ENCODE results near the gene ARHGEF1.

Gene ARHGEF1

DNA sequence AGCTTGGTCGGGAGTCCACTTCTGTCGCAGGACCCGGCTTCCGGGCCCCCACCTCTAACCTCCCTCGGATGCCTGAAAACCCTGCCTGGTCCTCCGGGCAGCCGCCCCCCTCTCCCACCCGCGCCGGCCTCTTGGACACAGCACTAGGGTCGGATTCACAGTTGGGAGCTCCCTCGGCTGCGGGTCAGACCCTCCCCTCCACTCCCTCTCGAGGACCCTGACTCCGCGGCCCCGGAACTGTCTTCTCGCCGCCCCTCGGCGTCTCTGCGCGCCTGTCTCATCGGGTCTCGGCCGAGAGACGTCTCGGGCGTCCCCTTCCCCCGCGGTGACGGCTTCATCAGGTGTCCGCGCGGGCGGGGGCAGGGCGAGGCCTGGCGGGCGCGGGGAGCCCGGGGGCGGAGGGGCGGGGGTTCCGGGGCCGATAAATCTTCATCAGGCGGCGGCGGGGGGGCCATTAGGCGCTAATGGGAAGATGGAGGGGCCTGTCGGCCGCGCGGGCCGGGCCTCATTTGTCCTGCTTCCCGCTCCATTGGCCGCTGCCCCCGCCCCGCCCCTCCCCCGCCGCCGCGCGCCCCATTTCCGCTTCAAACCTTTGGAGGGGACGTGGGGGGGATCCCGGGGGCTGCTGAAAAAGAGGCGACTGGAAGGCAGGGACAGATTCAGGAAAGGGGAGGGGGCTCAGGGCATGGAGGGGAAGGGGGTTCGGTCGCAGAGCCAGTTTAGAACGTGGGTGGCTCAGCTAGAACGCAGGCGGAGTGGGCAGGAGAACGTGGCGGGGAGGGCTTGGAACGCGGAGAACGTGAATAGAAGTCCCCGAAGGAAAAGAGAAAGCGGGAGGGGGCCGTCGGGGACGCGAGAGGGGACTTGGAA lies 57.1 kb downstream of the ARHGEF1 start (continued):
- TF ChIP-seq, protein P1, sequence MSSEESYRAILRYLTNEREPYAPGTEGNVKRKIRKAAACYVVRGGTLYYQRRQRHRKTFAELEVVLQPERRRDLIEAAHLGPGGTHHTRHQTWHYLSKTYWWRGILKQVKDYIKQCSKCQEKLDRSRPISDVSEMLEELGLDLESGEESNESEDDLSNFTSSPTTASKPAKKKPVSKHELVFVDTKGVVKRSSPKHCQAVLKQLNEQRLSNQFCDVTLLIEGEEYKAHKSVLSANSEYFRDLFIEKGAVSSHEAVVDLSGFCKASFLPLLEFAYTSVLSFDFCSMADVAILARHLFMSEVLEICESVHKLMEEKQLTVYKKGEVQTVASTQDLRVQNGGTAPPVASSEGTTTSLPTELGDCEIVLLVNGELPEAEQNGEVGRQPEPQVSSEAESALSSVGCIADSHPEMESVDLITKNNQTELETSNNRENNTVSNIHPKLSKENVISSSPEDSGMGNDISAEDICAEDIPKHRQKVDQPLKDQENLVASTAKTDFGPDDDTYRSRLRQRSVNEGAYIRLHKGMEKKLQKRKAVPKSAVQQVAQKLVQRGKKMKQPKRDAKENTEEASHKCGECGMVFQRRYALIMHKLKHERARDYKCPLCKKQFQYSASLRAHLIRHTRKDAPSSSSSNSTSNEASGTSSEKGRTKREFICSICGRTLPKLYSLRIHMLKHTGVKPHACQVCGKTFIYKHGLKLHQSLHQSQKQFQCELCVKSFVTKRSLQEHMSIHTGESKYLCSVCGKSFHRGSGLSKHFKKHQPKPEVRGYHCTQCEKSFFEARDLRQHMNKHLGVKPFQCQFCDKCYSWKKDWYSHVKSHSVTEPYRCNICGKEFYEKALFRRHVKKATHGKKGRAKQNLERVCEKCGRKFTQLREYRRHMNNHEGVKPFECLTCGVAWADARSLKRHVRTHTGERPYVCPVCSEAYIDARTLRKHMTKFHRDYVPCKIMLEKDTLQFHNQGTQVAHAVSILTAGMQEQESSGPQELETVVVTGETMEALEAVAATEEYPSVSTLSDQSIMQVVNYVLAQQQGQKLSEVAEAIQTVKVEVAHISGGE (tag by site-specific recombination; conservative IDR thresholded peaks at IDR 0.05; ENCODE audit: low read depth): 0 out of 2 replicates have a peak, but pooled peaks have one; percentile 14
- TF ChIP-seq, protein P2, sequence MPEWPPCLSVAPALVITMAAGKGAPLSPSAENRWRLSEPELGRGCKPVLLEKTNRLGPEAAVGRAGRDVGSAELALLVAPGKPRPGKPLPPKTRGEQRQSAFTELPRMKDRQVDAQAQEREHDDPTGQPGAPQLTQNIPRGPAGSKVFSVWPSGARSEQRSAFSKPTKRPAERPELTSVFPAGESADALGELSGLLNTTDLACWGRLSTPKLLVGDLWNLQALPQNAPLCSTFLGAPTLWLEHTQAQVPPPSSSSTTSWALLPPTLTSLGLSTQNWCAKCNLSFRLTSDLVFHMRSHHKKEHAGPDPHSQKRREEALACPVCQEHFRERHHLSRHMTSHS (tag by site-specific recombination; IDR thresholded peaks at IDR 0.05): no peak
- TF ChIP-seq ZNF555 (tag by site-specific recombination; conservative IDR thresholded peaks at IDR 0.05) (no peak), ZSCAN30 (tag by site-specific recombination; IDR thresholded peaks at IDR 0.05) (no peak), ZNF366 (tag by site-specific recombination; conservative IDR thresholded peaks at IDR 0.05) (peak; percentile 77), ZFP41 (tag by site-specific recombination; IDR thresholded peaks at IDR 0.05; ENCODE audit: borderline replicate concordance) (no peak), MZF1 (tag by site-specific recombination; IDR thresholded peaks at IDR 0.05; ENCODE audit: borderline replicate concordance) (peak; percentile 45; the same call in 1 of the 2 replicates), KLF8 (tag by site-specific recombination; IDR thresholded peaks at IDR 0.05) (peak; percentile 77), FEZF1 (tag by site-specific recombination; IDR thresholded peaks at IDR 0.05) (no peak), MEIS1 (CRISPR knock-in tag; IDR thresholded peaks at IDR 0.05; ENCODE audit: borderline replicate concordance) (no peak), ZSCAN23 (tag by site-specific recombination; IDR thresholded peaks at IDR 0.05) (no peak), GFI1B (tag by site-specific recombination; IDR thresholded peaks at IDR 0.05) (no peak), ZNF155 (tag by site-specific recombination; IDR thresholded peaks at IDR 0.05) (no peak), ZXDB (tag by site-specific recombination; IDR thresholded peaks at IDR 0.05) (no peak; the same call in 1 of the 2 replicates), ZNF23 (tag by site-specific recombination; IDR thresholded peaks at IDR 0.05; ENCODE audit: borderline replicate concordance) (no peak), ZNF600 (tag by site-specific recombination; IDR thresholded peaks at IDR 0.05) (peak; percentile 19; the same call in 1 of the 2 replicates), ZNF514 (tag by site-specific recombination; IDR thresholded peaks at IDR 0.05) (no peak), HOXA7 (CRISPR knock-in tag; IDR thresholded peaks at IDR 0.05; ENCODE audit: borderline replicate concordance) (no peak)
- TF ChIP-seq, protein P3, sequence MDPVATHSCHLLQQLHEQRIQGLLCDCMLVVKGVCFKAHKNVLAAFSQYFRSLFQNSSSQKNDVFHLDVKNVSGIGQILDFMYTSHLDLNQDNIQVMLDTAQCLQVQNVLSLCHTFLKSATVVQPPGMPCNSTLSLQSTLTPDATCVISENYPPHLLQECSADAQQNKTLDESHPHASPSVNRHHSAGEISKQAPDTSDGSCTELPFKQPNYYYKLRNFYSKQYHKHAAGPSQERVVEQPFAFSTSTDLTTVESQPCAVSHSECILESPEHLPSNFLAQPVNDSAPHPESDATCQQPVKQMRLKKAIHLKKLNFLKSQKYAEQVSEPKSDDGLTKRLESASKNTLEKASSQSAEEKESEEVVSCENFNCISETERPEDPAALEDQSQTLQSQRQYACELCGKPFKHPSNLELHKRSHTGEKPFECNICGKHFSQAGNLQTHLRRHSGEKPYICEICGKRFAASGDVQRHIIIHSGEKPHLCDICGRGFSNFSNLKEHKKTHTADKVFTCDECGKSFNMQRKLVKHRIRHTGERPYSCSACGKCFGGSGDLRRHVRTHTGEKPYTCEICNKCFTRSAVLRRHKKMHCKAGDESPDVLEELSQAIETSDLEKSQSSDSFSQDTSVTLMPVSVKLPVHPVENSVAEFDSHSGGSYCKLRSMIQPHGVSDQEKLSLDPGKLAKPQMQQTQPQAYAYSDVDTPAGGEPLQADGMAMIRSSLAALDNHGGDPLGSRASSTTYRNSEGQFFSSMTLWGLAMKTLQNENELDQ (tag by site-specific recombination; IDR thresholded peaks at IDR 0.05; ENCODE audit: low read depth): no peak
- TF ChIP-seq, protein P4, sequence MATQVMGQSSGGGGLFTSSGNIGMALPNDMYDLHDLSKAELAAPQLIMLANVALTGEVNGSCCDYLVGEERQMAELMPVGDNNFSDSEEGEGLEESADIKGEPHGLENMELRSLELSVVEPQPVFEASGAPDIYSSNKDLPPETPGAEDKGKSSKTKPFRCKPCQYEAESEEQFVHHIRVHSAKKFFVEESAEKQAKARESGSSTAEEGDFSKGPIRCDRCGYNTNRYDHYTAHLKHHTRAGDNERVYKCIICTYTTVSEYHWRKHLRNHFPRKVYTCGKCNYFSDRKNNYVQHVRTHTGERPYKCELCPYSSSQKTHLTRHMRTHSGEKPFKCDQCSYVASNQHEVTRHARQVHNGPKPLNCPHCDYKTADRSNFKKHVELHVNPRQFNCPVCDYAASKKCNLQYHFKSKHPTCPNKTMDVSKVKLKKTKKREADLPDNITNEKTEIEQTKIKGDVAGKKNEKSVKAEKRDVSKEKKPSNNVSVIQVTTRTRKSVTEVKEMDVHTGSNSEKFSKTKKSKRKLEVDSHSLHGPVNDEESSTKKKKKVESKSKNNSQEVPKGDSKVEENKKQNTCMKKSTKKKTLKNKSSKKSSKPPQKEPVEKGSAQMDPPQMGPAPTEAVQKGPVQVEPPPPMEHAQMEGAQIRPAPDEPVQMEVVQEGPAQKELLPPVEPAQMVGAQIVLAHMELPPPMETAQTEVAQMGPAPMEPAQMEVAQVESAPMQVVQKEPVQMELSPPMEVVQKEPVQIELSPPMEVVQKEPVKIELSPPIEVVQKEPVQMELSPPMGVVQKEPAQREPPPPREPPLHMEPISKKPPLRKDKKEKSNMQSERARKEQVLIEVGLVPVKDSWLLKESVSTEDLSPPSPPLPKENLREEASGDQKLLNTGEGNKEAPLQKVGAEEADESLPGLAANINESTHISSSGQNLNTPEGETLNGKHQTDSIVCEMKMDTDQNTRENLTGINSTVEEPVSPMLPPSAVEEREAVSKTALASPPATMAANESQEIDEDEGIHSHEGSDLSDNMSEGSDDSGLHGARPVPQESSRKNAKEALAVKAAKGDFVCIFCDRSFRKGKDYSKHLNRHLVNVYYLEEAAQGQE (tag by site-specific recombination; IDR thresholded peaks at IDR 0.05): no peak
- TF ChIP-seq, protein P5, sequence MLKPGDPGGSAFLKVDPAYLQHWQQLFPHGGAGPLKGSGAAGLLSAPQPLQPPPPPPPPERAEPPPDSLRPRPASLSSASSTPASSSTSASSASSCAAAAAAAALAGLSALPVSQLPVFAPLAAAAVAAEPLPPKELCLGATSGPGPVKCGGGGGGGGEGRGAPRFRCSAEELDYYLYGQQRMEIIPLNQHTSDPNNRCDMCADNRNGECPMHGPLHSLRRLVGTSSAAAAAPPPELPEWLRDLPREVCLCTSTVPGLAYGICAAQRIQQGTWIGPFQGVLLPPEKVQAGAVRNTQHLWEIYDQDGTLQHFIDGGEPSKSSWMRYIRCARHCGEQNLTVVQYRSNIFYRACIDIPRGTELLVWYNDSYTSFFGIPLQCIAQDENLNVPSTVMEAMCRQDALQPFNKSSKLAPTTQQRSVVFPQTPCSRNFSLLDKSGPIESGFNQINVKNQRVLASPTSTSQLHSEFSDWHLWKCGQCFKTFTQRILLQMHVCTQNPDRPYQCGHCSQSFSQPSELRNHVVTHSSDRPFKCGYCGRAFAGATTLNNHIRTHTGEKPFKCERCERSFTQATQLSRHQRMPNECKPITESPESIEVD (tag by site-specific recombination; IDR thresholded peaks at IDR 0.05): no peak
- TF ChIP-seq, protein P6, sequence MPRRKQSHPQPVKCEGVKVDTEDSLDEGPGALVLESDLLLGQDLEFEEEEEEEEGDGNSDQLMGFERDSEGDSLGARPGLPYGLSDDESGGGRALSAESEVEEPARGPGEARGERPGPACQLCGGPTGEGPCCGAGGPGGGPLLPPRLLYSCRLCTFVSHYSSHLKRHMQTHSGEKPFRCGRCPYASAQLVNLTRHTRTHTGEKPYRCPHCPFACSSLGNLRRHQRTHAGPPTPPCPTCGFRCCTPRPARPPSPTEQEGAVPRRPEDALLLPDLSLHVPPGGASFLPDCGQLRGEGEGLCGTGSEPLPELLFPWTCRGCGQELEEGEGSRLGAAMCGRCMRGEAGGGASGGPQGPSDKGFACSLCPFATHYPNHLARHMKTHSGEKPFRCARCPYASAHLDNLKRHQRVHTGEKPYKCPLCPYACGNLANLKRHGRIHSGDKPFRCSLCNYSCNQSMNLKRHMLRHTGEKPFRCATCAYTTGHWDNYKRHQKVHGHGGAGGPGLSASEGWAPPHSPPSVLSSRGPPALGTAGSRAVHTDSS (tag by site-specific recombination; IDR thresholded peaks at IDR 0.05): no peak
- TF ChIP-seq, protein P7, sequence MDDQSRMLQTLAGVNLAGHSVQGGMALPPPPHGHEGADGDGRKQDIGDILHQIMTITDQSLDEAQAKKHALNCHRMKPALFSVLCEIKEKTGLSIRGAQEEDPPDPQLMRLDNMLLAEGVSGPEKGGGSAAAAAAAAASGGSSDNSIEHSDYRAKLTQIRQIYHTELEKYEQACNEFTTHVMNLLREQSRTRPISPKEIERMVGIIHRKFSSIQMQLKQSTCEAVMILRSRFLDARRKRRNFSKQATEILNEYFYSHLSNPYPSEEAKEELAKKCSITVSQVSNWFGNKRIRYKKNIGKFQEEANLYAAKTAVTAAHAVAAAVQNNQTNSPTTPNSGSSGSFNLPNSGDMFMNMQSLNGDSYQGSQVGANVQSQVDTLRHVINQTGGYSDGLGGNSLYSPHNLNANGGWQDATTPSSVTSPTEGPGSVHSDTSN (CRISPR knock-in tag; IDR thresholded peaks at IDR 0.05): no peak
